ENCODE measurements around the gene SMPD4. TPM values are rescaled to one million over a fixed set of nuclear protein-coding genes. Genes with fewer than 3 reads are reported as not detected.
"Not testable (repeated sequence)": the region's sequence is repeated elsewhere in the genome, so short reads cannot be mapped to it uniquely, and the experiment has no call there.

SMPD4 gene
- polyA plus RNA-seq, 2 of the 4 experiments (the other 2 are of a cell fraction), result 43.3 to 53.3 TPM

DNA sequence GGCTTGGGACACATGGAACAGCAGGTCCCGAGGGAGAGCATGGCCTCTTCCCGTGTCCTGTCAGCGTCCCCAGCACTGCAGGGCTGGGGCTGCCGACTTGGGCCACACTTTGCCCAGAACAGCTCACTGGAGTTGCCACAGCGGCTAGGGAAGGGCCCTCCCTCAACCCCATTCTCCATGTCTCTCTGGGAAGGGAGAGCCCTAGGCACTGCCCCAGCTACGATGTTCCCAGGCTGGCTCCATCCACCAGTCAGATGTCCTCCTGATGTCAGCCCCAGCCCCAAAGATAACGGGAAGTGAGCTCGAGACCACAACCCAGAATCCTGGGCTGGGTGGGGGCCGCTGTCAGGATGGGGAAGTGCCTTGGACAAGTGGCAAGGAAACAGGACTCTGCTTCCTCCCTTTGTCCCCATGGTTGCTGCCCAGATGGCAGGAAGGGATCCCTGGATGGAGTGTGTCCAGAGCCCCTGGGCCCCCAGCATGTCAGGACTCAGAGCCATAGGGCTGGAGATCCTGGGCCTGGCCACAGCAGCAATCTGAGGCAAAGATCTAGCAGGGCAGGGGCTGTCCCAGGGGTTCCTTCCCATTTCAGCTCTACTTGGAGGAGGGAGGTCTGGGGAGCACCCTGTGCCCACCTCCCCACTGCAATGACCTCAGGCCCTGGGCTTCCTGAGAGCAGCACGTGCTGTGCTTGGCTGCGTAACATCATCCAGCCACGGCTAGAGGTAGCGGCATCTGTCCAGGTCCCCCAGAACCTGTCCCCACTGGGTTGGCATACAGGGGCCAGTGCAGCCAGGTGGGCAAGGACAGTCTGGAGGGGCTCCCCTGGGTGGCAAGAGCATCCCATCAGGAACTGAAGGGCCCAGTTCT is 38.8 kb downstream of the SMPD4 start:
- WGBS (ENCODE audit: missing lambda C conversion rate), result 88% methylated on average over 6 of the region's 13 CpGs
- FAIRE-seq; DNase-seq (ENCODE audit: low read depth in 1 of 2, low spot score in 1 of 2); H3K4me3 ChIP-seq; H3K27ac ChIP-seq; H3K9me3 ChIP-seq; CTCF ChIA-PET; ATAC-seq; H3K4me1 ChIP-seq; H3K4me2 ChIP-seq; POLR2A ChIA-PET: not testable (repeated sequence)

DNA sequence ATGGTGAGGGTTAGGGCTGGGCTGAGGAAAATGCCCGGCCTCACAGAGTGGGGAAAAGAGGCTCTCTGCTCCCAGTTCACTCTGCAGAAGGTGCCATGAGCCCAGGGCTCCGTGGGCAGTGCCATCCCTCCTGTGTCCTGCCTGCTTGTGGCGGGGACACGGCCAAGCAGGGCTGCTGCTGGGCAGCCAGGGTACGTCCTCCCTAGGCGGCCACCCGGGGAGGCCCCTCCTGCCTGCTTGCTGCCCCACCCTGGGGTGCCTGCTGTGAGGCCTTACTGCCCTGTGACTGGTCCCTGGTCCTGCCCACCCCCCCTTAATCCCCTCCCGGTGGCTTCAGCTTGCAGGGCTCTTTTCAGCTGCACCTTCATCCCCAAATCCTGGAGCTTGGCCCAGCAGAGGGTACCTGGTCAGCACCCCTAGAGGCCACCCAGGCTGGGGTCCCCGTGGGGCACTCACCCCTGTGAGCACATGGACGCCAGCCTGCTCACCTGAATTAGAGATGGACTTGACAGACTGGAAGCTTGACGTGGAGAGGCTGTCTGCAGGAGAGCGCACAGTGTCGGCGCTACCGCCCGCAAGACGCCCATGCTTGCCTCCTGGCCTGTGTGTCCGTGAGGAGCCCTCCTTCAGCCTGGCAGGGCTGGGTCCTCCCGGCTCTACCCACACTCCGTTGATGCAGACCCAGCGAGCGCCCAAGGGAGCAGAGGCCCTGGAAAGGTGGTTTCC is 39.6 kb downstream of the SMPD4 start:
- ATAC-seq; H3K9me3 ChIP-seq; FAIRE-seq; H3K4me2 ChIP-seq; DNase-seq (ENCODE audit: low read depth in 1 of 2, low spot score in 1 of 2); CTCF ChIA-PET; H3K4me1 ChIP-seq; POLR2A ChIA-PET; H3K4me3 ChIP-seq; H3K27ac ChIP-seq: not testable (repeated sequence)
- 45% methylated on average over 2 of the region's 22 CpGs for WGBS (ENCODE audit: missing lambda C conversion rate)

DNA sequence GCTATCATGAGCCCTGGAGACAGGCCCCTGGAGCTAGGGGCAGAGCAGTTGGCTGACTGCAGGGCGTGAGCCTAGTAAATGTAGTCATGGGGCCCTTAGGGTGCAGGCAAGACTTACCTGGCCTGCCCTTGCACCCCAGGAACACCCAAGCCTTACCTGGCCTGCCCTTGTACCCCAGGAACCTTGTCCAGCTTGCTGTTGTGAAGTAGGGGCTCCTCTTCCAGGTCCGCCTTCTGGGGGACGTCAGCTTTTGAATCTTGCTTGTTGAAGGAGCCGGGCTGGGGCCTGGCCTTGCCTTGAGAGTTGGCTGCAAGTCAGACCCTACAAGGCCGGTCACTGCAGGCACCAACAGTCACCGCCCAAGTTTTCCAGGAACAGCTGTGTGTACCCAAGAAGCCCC is 40.4 kb downstream of the SMPD4 start:
- DNase-seq (ENCODE audit: low read depth in 1 of 2, low spot score in 1 of 2); CTCF ChIA-PET; H3K9me3 ChIP-seq; FAIRE-seq; H3K4me1 ChIP-seq; H3K4me3 ChIP-seq; H3K27ac ChIP-seq; POLR2A ChIA-PET; H3K4me2 ChIP-seq; ATAC-seq: not testable (repeated sequence)
- 83% methylated on average over 2 of the region's 6 CpGs for WGBS (ENCODE audit: missing lambda C conversion rate)

DNA sequence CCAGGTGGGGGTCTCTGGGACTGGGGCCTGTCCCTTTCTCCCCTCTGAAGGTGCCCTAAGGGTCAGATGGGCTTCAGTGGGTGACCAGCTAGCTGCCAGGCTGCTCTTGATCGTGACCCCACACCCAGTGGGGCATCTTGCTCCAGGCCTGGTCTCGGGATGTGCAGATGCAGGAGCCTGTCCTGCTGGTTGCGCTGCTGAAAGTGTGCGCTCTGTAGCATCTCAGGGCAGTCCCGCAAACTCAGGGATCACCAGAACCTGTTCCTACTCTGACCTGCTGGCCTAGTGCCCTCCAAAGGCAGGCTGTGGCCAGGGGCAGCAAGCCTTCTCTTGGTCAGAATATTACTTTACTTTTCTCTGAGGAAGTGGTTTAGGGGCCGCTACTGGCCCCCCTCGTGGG is 40.9 kb downstream of the SMPD4 start:
- H3K4me2 ChIP-seq; POLR2A ChIA-PET; H3K4me1 ChIP-seq; H3K9me3 ChIP-seq; ATAC-seq; CTCF ChIA-PET; DNase-seq (ENCODE audit: low read depth in 1 of 2, low spot score in 1 of 2); FAIRE-seq; H3K27ac ChIP-seq; H3K4me3 ChIP-seq: not testable (repeated sequence)
- WGBS (ENCODE audit: missing lambda C conversion rate), result no CpG with 5 or more reads among the region's 7 CpGs

DNA sequence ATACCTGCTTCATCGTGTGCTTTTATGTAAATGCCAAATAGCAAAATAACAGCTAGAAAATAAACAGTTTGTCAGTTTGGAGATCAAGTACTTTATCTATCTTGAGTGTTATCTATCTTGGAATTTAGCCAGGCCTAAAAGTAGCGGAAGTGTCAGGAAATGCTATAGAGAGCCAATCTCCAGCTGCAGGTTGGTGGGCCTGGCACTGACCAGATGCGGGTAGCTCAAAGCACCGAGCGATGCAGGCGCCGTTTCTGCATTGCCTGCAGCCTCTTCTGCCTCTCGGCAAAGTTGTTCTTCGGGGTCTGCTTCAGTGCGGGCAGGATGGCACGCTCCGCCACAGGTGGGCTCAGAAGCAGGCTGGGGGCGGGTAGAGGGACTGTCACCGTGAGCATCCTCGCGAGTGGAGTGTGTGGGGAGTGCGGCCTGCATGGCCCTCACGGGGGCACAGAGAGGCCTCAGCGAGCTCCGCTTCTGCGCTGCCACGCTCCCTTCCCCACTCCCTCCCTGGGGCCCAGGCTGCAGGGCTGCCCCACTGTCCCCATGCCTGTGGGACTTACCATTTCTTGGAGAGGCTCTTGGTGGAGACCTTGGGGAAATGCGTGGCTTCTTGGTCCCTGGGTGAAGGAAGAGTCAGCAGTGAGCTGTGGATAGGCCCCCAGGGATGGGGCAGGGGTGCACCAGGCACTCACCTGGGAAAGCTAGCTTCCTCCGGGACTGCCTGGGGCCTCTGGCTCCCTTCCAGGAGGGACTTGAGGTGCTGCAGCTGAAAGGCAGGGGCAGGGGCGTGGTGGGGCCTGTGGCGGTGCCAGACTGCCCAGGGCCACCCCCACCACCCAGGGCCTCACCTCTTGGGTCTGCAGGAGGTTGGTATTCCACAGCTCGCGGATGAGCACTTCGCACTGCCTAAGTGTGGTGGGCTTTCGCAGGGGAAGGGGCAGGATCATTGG is 41.8 kb downstream of the SMPD4 start:
- ATAC-seq; POLR2A ChIA-PET; H3K27ac ChIP-seq; H3K9me3 ChIP-seq; H3K4me2 ChIP-seq; H3K4me1 ChIP-seq; H3K4me3 ChIP-seq; DNase-seq (ENCODE audit: low read depth in 1 of 2, low spot score in 1 of 2); CTCF ChIA-PET; FAIRE-seq: not testable (repeated sequence)
- WGBS (ENCODE audit: missing lambda C conversion rate), result 89% methylated on average over 22 of the region's 30 CpGs

DNA sequence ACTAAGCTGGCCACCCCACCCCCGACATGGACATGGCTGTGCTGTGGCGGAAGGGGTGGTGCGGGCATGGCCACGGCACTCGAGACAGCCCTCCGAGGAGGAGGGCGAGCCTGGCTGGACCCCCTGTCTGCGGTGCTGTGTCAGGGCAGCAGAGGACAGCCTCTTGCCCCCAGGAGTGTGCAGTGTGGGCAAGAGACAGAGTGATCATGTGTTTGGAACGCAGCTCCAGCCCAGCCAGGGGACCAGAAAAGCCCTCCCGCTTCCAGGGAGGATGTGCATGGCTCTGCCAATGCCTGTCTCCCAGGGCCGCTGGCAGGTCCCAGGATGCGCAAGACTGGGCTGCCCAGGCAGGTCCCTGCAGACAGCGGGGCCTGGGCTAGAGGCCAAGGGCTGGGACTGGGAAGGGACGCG is 42.6 kb downstream of the SMPD4 start:
- H3K4me1 ChIP-seq; POLR2A ChIA-PET; DNase-seq (ENCODE audit: low read depth in 1 of 2, low spot score in 1 of 2); ATAC-seq; H3K9me3 ChIP-seq; H3K4me2 ChIP-seq; H3K4me3 ChIP-seq; H3K27ac ChIP-seq; CTCF ChIA-PET; FAIRE-seq: not testable (repeated sequence)
- 78% methylated on average over 7 of the region's 15 CpGs for WGBS (ENCODE audit: missing lambda C conversion rate)

DNA sequence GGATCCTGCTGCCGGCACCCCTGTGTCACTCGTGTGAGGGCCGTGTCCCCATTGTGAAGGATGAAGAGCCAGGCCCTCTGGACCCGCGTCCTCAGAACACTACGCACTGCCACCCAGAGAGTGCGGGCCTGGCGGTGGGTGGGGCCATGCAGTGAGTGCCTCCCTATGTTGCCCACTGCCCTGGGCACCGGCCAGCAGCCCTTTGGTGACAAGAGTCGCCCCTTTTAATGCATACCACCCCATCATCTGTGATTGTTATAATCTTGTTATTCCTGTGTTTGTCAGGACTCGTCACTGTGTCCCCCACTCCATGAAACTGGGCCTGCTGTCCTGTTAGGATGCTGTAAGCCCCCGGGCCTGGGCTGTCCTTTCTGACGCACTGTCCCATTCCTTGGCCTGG is 43.1 kb downstream of the SMPD4 start:
- H3K27ac ChIP-seq; H3K4me3 ChIP-seq; FAIRE-seq; DNase-seq (ENCODE audit: low read depth in 1 of 2, low spot score in 1 of 2); POLR2A ChIA-PET; H3K4me1 ChIP-seq; H3K9me3 ChIP-seq; H3K4me2 ChIP-seq; CTCF ChIA-PET; ATAC-seq: not testable (repeated sequence)
- 70% methylated on average over 3 of the region's 13 CpGs for WGBS (ENCODE audit: missing lambda C conversion rate)

DNA sequence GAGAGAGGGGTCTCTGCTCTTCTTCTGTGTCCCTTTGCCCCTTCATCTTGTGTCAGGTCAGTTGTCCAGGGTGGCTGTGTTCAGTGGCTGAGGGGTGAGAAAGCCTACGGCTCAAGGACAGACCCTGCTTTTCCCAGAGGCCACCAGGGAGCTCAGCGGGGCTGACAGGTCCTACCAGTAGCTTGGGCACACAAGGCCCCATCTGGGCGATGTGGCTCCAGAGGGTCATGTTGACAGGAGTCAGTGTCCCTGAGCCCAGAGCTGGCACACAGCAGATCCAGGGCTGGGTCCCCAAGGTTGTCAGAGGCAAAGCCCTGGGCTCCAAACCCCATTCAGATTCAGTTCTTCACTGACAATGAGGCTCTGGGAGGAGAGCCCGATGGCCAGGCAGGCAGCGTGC is 44.3 kb downstream of the SMPD4 start:
- H3K4me1 ChIP-seq; ATAC-seq; CTCF ChIA-PET; H3K9me3 ChIP-seq; H3K4me3 ChIP-seq; H3K4me2 ChIP-seq; H3K27ac ChIP-seq; POLR2A ChIA-PET; DNase-seq (ENCODE audit: low read depth in 1 of 2, low spot score in 1 of 2); FAIRE-seq: not testable (repeated sequence)
- WGBS (ENCODE audit: missing lambda C conversion rate), result no CpG with 5 or more reads among the region's 5 CpGs

DNA sequence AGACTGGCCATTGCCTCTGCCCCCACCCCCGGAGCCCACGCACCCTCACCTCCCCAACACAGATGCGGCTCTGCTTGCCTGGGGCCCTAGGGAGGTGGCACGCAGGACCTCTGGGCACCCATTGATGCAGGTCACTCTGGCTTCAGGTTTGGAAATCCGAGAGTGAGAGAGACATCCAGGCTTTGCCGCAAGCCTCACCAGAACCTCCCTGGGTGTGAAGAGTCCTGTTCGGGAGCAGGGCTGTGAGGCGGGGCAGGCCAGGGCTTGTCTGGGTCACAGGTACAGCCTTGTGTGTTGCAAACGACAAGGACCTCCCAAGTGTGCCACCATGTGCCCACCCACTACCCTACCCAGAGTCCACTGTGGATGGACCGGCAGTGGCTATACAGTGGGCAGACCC is 44.9 kb downstream of the SMPD4 start:
- FAIRE-seq; H3K4me3 ChIP-seq; POLR2A ChIA-PET; DNase-seq (ENCODE audit: low read depth in 1 of 2, low spot score in 1 of 2); H3K4me2 ChIP-seq; CTCF ChIA-PET; H3K9me3 ChIP-seq; H3K27ac ChIP-seq; ATAC-seq; H3K4me1 ChIP-seq: not testable (repeated sequence)
- WGBS (ENCODE audit: missing lambda C conversion rate), result no CpG with 5 or more reads among the region's 10 CpGs
